Gastroesophageal sphincter (tissue), 4 donors: Measurements from ENCODE around the gene GALNT17. TPM values are rescaled to one million over a fixed set of nuclear protein-coding genes. Genes with fewer than 3 reads are reported as not detected.

Experiments
- ATAC-seq: fragments of 150-250 bp; one replicate; pipeline ENCODE4 v1.9.1; 2016; ENCODE audit warnings: mild to moderate bottlenecking, moderate library complexity
- H3K27ac ChIP-seq, 4 donors: fragments of 200-600 bp; sonication (generic) in 3 of 4; 1 replicate in 3 of 4; 2 replicates in 1 of 4; pipeline ENCODE4 v1.5.1; 2016 to 2019
- H3K27me3 ChIP-seq: fragments of 200-600 bp; sonication (generic); one replicate; pipeline ENCODE4 v1.5.1; 2019
- H3K36me3 ChIP-seq, 2 donors: fragments of 200-600 bp; sonication (generic); one replicate each; pipeline ENCODE4 v1.5.1; 2019; ENCODE audit warnings: control low read depth in 1 of 2
- H3K4me1 ChIP-seq, 3 donors: fragments of 200-600 bp; sonication (generic); 1 replicate in 2 of 3; 2 replicates in 1 of 3; pipeline ENCODE4 v1.5.1; 2016 to 2019; ENCODE audit warnings: control low read depth in 2 of 3
- H3K4me3 ChIP-seq, 2 donors: fragments of 200-600 bp; sonication (generic); one replicate each; pipeline ENCODE4 v1.5.1; 2019; ENCODE audit warnings: mild to moderate bottlenecking in 1 of 2, moderate library complexity in 1 of 2
- H3K9me3 ChIP-seq, 3 donors: fragments of 200-600 bp; sonication (generic); one replicate each; pipeline ENCODE4 v1.5.1; 2017 to 2019; ENCODE audit warnings: control low read depth in 2 of 3
- CTCF ChIP-seq, 4 experiments: fragments of 200-600 bp in 2 of 4; fragments of 450-650 bp in 2 of 4; sonication (generic) in 1 of 4; IDR thresholded peaks; one replicate each; pipeline ENCODE4 v1.5.1; 2017 to 2019; ENCODE audit warnings: antibody characterized with exemption in 4 of 4, mild to moderate bottlenecking in 2 of 4, moderate library complexity in 2 of 4
- EP300 ChIP-seq: sonication (generic); formaldehyde crosslinking; IDR thresholded peaks from one replicate; pipeline ENCODE4 v1.6.1; 2017; ENCODE audit warnings: antibody characterized with exemption, mild to moderate bottlenecking
- POLR2A ChIP-seq, 2 donors: fragments of 450-650 bp; IDR thresholded peaks; one replicate each; pipeline ENCODE4 v1.6.1; 2017; ENCODE audit warnings: antibody characterized with exemption in 2 of 2, mild to moderate bottlenecking in 2 of 2, moderate library complexity in 1 of 2
- POLR2AphosphoS5 ChIP-seq: sonication (generic); formaldehyde crosslinking; IDR thresholded peaks from one replicate; pipeline ENCODE4 v1.6.1; 2017; ENCODE audit warnings: antibody characterized with exemption
- WGBS, 2 donors: methylation state at CpG; one replicate each; pipeline ENCODE4 v1.1.5; 2018; ENCODE audit warnings: low coverage in 1 of 2; 5-methylcytosine and 5-hydroxymethylcytosine counted together
- total RNA-seq, 4 donors: library from RNA; depleted of rRNA; stranded (reverse); fragments of >200 nt; gene quantifications; one replicate each; pipeline ENCODE4 v1.1.0, GENCODE V29; 2016

Gene GALNT17
- total RNA-seq, 4 donors from 2014 or later = 16.7 to 93.2 (median 34.8) TPM

- TF ChIP-seq CTCF (IDR thresholded peaks at IDR 0.05) (no peak), POLR2A (IDR thresholded peaks at IDR 0.05) (no peak), POLR2AphosphoS5 (no peak), EP300 (no peak)
- Histone ChIP-seq H3K4me1 (no peaks in the 10 kb centered on the region), H3K27me3 (no peaks in the 10 kb centered on the region), H3K36me3 (no peaks in the 10 kb centered on the region), H3K4me3 (no peak overlapping the region), H3K27ac (no peak overlapping the region), H3K9me3 (no peaks in the 10 kb centered on the region)
- WGBS, 2 donors = 56 to 67% methylated on average over 3 to 9 of the region's 11 CpGs
- ATAC-seq = no peak
Measured at GRCh38 chr7:71442492-71443190, 310.7 kb downstream of the GALNT17 start.

GRCh38 chr7:71443191-71443530 lies 311.2 kb downstream of the GALNT17 start:
- H3K27ac ChIP-seq = no peak overlapping the region
- no peak overlapping the region for H3K4me3 ChIP-seq
- ATAC-seq = no peak
- no peaks in the 10 kb centered on the region for H3K36me3 ChIP-seq
- no peaks in the 10 kb centered on the region for H3K27me3 ChIP-seq
- H3K4me1 ChIP-seq = no peaks in the 10 kb centered on the region
- 61 to 63% methylated on average over 5 of the region's 6 CpGs for WGBS, 2 donors
- no peaks in the 10 kb centered on the region for H3K9me3 ChIP-seq
- TF ChIP-seq POLR2A (IDR thresholded peaks at IDR 0.05) (no peak), EP300 (no peak), CTCF (IDR thresholded peaks at IDR 0.05) (no peak), POLR2AphosphoS5 (no peak)

- no peaks in the 10 kb centered on the region for H3K27me3 ChIP-seq
- H3K36me3 ChIP-seq = no peaks in the 10 kb centered on the region
- 80 to 100% methylated on average over 1 to 2 of the region's 4 CpGs for WGBS, 2 donors
- ATAC-seq = no peak
- H3K4me3 ChIP-seq = no peak overlapping the region
- no peak overlapping the region for H3K27ac ChIP-seq
- H3K9me3 ChIP-seq = no peaks in the 10 kb centered on the region
- no peaks in the 10 kb centered on the region for H3K4me1 ChIP-seq
- TF ChIP-seq POLR2AphosphoS5 (no peak), CTCF (IDR thresholded peaks at IDR 0.05) (no peak), EP300 (no peak), POLR2A (IDR thresholded peaks at IDR 0.05) (no peak)
Measured at GRCh38 chr7:71444130-71444529, 312.2 kb downstream of the GALNT17 start.

- Histone ChIP-seq H3K36me3 (no peaks in the 10 kb centered on the region), H3K27ac (no peak overlapping the region), H3K4me3 (no peak overlapping the region), H3K27me3 (no peaks in the 10 kb centered on the region), H3K9me3 (no peaks in the 10 kb centered on the region), H3K4me1 (peaks cover 0 to 7% (median 0%) of the 10 kb centered on the region in 3 donors)
- no peak for ATAC-seq
- 76 to 83% methylated on average over 1 to 2 of the region's 2 CpGs for WGBS, 2 donors
- TF ChIP-seq POLR2A (IDR thresholded peaks at IDR 0.05) (no peak), POLR2AphosphoS5 (no peak), CTCF (IDR thresholded peaks at IDR 0.05) (no peak), EP300 (no peak)
Measured at GRCh38 chr7:71453630-71454029, 321.7 kb downstream of the GALNT17 start.

GRCh38 chr7:71454981-71455380 lies 323.0 kb downstream of the GALNT17 start:
- no peaks in the 10 kb centered on the region for H3K36me3 ChIP-seq
- H3K27ac ChIP-seq = no peak overlapping the region
- H3K9me3 ChIP-seq = no peaks in the 10 kb centered on the region
- H3K4me3 ChIP-seq = no peak overlapping the region
- no peaks in the 10 kb centered on the region for H3K27me3 ChIP-seq
- peaks cover 0 to 7% (median 0%) of the 10 kb centered on the region in 3 donors for H3K4me1 ChIP-seq
- TF ChIP-seq POLR2A (IDR thresholded peaks at IDR 0.05) (no peak), POLR2AphosphoS5 (no peak), CTCF (IDR thresholded peaks at IDR 0.05) (no peak), EP300 (no peak)
- ATAC-seq = no peak
